T-helper 1 cell treated with Interleukin-12 subunit alpha and Interleukin-12 subunit beta and Interleukin-4 antibody, amounts not matched to agents 30 ng/mL and 1 ng/mL, for 36 hours (primary cell): ENCODE measurements around the gene TSPAN33. TPM values are rescaled to one million over a fixed set of nuclear protein-coding genes. Genes with fewer than 3 reads are reported as not detected.

Source experiments
- intact Hi-C: fragments of 100-400 bp; cut with micrococcal nuclease; formaldehyde crosslinking; loops from one replicate; pipeline ENCODE4 v1.15.1; 2024
- total RNA-seq: library from RNA; stranded (reverse); gene quantifications from 2 replicates; pipeline ENCODE4 v1.2.3, GENCODE V29; 2022

The TSPAN33 gene
- total RNA-seq, 1 donor from 2014 or later, result 7.0 TPM

DNA sequence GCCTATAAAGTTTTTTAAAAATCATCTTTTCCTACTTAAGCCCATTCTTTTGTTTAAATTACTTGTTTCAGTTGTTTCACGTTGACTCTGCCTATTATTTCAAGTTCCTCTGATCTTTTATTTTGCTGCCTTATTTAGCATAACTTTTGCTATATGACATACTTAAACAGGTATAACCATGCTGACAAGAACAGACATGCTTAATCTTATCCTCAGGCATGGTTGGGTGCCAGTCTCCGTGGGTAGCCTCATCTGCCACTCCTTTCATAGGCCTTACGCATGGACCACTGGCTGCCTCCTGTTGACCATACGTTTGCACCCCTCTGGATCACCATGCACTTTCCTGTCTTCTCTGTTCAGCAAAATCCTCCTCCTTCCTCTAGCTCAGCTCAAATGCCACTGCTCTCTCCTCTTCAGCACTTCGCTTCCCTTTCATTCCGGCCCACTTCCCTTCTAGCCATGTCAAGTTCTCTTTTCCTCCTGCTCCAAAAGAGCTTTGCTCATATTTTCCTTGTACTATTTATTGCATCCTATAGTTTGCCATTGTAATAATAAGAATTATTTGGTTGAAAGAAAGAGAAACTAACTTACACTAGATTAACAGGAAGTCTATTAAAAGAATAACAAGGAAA is 10.0 kb upstream of the TSPAN33 start:
- intact Hi-C loops, result no loop called here

DNA sequence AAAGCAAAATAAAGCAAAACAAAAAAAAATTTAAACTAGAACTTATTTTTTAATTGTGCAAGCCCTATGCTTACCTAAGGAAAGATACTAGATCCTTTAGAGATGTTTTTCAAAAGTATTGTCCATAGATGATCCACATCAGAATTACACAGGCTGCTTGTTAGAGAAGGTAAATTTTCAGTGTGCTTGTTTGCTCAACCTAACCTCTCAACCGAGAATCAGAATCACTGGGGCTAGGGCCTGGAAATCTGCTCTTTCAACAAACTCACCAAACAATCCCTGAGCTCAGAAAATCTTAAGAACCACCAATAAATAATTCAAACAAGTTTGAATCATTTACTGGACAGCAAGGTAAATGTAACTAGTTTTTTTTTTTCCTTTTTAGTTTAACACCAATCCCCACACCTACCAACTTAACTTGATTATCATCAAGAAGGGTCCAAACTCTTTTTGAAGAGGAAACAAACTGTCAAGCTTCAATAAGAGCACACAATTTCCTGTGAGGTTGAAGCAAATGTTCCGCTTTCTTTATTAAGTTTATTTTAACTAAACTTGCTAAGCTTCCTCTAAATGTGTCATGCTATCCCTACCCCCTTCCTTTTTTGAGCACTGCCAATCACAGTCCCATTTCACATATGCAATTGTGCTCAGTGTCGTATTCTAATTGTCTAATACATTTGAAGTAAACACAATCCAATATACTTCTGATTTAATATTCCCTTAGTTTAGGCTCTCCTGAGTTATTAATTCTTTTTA is 7.4 kb upstream of the TSPAN33 start:
- intact Hi-C loops, result no loop called here

DNA sequence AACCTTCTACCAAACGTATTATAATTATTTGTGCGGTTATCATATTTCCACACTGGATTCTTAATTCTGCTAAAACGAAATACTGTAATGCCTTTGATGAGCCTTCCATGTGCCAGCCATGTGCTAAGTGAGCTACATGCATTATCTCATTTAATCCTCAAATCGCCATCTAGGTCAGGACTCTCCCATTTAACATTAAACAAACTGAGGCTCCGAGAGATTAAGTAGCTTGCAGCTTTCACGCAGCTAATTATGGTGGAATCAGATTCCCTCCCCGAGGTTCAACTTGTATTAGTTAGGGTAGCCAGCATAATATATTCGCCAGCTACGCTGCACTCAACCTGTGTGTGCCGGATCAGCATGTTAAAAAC is 798 bp upstream of the TSPAN33 start:
- intact Hi-C loops, result loop anchor here (1.0 to 5.0 kb wide), 4 partner anchors 21 to 801 kb away; partner anchors contain the start of genes RBM28 and TNPO3

DNA sequence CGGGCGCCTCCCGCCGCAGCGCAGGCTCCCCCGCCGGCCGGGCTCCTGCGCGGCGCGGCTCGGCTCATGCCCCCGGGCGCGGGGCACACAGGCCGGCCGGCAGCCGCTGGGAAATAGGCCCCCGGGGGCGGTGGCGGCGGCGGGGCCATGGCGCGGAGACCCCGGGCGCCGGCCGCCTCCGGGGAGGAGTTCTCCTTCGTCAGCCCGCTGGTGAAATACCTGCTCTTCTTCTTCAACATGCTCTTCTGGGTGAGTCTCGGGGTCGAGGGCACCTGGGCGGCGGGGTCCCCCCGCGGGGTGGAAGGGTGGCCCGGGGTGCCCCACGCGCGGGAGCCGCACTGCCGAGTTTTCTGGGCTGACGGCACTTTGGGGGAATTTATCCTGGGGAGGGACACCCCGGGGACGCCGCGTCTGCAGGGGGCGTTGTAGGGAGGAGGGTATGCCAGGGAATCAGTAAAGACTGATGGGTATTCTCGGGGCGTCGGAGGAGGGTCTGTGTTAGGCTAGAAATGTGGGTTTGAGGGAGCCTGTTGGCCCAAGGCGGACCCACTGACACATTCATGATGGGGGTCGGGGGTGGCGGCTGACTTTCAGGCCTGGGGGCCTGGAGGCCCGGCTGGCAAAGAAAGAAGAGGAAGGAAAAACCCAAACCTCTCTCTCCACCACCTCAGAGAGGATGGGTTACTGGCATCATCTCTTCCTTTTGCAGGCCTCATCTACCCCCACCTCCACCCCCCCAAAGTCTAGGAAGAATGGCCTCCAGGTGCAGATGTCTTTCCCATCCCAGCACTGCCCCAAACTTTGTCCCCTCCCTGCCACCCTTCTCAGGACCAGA is 544 bp downstream of the TSPAN33 start:
- intact Hi-C loops, result loop anchor here (1.0 to 5.0 kb wide), 4 partner anchors 19 to 803 kb away; partner anchors contain the start of genes RBM28 and TNPO3

DNA sequence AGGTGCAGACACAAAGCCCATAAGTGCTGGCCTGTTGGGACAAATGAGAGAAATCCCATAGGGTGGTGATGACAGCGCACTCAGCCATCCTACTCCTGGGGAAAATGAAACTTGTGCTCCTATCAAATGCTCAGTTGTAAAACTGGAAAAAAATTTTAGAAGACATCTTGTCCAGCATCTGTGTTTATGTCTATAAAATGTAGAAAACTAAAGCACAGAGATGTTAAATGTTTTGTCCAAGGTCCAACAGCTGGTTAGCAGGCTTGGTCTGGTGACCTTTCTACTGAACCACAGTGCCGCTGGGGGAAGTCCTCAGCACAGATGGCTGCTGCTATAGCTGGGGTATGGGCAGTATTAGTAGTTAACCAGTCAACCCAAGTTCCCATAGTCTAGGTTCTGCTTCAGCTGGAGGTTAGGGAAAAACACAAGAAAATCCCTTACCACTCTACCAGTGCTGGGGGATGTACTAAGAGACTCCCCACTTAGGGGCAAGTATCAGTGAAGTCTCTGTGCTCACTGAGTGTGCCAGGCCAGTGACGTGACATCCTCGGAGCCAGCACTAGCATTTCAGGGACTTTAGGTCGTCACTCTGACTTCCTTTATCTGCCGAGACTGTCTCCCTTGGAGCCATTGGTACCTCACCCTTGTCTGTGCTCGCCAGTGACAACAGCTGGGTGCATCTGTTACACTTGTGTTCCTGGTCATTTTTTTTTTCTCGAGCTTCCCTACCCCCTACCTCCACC is 1.9 kb downstream of the TSPAN33 start:
- intact Hi-C loops, result no loop called here

DNA sequence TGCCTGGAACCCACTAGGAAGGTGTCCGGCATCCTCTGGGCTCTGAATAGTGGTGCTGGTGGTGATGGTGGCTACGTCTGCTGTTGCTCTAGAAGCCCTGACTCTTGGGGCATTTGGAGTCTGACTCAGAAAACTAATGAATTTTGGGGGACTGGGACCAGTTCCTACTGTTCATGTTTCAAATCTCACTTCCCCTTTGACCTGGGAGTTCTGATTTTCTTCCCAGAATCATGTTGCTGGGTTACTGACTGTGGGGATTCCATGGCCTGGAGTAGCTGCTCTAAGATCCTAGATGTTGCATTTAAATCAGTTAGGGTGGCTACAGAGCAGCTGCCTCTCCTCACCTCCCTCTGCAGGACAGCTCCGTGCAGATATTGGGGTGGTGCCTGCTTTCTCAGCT is 3.2 kb downstream of the TSPAN33 start:
- intact Hi-C loops, result no loop called here

DNA sequence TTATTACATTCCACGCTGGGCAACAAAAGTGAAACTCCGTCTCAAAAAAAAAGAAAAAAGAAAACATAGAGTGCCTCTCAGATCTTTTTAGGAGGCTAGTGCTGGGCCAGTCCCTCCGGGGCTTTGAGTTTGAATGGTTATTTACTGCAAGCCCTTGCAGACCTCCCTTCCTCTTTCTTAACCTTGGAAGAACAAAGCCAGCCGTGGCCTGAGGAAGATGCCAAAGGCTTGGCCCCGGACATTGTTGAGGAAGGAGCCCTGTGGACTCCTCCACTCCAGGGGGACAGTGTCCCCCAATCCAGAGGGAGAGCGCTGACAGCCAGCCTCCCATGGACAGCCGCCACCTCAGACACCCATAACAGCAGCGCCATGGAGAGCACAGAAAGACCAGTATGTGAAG is 5.0 kb downstream of the TSPAN33 start:
- intact Hi-C loops, result no loop called here

DNA sequence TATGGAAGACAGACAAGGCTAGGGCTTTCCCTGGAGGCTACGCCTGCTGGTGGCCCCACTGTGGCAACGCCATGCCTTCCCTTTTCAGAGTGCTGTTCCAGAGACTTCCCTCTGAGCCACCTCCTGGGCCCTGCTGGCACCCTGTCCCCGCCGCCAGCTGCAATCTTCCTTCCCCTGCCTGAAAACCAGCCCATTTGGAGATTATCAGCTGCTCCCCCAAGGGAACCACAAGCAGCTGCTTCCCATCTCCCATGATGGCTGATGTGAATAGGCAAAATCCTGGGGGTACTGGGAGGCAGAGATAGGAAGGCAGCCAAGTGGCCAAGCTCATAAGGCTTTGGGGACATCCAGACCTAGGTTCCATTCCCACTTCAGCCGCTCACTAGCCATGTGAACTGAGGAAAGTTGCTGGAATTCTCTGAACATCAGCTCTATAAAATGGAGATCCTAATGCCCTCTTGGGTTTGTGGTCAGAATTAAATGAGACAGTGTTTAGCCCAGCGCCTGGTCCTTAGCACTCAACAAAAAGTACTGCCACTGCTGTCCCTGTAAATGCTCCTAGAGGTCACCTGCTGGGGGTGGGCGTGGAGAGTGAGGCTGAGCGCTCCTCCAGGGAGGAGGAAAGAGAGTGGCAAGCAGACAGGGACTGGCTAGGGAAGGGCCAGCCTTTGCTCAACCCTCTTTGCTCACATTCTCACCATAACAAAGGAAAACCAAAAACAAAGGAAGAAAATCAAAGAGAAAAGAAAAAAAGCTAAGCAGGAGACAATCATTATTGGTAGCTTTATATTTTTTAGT is 5.9 kb downstream of the TSPAN33 start:
- intact Hi-C loops, result no loop called here

DNA sequence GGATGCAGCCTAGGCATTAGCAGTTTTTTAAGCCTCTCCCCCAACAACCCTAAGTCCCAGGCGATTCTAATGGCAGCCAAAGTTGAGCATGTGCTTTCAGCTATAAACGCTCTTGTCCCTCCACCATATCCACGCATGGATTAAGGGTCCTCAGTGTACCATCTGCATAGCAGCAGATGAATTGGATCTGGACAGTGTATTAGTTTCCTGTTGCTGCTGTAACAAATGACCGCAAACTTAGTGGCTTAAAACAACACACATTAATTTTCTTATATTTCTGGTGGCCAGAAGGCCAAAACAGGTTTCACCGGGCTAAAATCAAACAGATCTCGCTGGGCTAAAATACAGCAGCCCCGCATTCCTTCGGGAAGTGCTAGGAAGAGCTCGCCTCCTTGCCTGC is 13.1 kb downstream of the TSPAN33 start:
- intact Hi-C loops, result no loop called here

DNA sequence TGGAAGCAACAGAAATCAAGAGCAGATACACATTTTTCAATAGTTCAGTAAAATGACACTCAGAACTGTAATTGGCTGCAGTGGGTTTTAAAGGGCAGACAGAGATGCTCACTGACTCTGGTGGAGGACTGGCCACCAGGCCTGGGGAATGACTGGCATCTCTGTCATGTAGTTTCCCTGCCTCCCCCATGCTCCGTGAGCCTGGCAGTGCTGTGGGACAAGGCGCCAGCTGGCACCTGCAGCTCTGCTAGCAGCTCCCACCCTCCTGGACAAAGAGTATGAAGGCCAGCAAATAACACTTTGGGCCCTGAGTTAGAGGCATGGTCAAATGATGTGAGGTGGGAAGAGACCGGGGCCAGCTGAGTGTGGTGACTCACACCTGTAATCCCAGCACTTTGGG is 15.0 kb downstream of the TSPAN33 start:
- intact Hi-C loops, result no loop called here

DNA sequence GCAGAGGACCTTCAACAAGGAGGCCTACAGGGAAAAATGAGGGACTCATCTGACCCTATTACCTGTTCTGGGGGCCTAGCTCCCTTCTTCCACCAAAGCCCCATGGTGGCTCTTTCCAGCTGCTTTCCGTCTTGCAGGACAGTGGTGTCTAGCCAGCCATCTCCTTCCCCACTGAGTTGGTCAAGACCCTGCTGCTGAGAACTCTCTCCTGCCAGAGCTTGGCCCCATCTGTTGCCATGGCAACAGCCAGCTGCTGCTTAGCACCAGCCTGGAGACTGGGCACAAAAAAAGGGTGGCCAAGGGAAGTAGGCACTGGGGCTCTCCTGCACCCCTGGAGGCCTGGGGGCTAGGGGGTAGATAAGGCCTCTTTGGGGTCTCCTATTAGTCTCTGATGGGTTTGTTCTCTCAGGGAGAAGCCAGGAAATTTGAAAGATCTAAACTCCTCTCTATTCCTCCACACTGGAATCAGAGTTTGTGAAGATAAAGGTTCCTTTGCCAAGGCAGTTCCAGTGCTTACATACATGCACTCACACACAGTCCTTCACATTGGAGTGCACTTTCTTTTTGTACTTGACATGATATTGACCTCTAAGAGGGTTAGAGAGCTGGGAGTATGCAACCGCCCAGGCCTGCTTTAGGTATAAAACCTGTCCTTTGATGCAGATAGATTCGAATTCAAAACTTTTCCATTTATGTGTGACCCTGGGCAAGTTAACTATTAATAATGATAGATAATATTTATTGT is 15.8 kb downstream of the TSPAN33 start:
- intact Hi-C loops, result no loop called here

DNA sequence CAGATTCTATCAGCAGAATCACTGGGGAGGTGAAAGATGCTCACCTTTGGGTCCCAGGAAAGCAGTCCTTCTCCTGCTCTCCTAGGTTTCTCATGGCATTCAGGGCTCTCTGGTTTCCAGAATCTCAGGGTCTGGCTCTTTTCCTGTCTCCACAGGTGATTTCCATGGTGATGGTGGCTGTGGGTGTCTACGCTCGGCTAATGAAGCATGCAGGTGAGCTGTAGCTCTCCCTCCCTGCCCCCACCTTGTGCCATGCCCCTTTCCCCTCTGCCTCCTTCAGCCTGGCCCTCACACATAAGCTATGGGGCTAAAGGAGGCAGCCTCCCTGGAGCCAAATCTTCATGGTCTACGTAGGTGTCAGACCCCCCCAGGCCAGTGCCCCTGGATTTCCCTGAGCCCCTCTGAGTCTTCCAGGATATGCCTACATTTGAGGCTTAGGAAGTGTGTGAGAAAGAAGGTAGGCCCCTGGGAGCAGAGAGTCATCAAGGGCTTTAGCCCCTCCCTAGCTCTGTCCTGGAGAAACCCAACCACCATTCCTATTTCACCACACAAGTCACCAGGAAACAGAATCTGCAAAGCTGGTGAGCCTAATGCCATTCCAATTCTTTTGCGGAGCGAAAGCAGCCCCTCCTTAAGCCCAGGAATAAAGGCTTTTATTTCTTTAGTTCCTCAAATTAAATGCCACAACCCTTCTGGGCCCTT is 17.2 kb downstream of the TSPAN33 start:
- intact Hi-C loops, result no loop called here

DNA sequence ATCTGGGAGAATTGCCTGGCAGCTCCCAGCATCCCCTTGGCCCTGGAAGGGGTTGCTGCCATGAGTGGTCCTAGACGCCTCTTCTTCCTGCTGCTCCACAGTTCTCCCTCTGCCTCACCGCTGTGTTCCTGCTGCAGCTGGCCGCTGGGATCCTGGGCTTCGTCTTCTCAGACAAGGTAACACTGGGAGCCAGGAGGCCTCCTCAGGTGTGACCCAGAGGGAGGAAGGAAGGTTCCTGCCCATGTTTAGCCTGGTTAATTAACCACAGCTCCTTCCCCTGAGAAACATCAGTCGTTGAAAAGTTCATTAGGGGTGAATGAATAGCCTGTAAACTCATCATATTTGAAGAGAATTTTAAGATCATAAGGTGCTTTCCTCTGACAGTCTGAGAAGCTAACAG is 18.2 kb downstream of the TSPAN33 start:
- intact Hi-C loops, result no loop called here

DNA sequence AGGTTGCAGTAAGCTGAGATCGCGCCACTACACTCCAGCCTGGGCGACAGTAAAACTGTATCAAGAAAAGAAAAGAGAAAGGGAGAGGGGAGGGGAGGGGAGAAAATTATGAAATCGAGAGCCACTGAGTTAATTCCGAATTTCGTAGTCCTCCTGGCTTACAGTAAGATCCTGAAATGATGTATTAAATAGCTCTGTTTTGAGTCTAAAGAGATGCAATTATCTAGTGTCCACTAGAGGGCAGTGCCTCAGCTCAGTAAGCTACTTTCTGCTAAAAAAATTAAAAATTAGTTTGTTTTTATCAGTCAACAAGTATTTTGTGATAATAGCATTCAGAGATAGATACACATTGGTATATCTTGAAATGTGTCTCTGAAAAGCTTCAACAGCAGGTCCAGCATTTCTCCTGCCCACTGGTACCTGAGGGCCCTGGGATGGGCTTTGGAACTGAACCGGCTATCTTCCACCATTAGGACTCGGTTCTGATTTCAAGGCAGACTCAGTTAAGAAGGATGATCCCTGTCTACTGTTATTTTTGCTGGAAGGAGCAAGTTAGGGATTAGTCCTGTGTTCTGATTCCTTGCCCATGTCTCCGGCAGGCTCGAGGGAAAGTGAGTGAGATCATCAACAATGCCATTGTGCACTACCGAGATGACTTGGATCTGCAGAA is 19.5 kb downstream of the TSPAN33 start:
- intact Hi-C loops, result loop anchor here (1.0 to 2.0 kb wide), 5 partner anchors 20 to 308 kb away; partner anchors contain the start of gene TSPAN33

DNA sequence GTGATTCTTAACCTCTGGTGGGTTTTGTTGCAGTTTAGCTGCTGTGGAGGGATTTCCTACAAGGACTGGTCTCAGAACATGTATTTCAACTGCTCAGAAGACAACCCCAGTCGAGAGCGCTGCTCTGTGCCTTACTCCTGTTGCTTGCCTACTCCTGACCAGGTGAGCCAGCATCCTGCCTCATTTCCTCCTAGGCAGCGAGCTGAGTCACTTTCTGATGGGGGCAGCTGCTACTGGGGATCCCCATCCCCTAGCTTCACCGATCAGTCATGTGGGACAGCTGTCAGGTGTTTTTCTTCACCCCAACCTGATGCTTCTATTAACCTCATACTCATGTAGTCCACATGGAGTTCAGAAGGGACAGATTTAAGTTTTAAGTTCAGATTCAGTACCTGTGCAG is 22.2 kb downstream of the TSPAN33 start:
- intact Hi-C loops, result no loop called here

DNA sequence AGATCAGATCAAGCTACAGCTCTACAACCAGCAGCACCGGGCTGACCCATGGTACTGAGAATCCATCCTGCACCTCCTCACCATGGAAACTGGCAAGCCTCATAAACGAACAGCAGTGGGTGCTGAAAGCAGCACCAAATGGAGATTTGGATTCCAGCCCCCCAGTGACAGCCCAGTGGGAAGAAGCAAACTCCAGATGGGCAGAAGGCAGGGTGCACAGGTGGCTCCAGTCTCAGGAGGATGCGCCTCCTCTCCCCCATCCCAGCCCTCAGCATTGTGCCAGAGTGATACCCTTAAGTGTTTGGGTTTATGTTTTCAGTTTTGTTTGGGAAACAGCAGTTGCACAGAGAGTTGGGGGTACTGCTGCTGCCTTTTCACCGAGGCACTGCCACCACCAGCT is 23.3 kb downstream of the TSPAN33 start:
- intact Hi-C loops, result no loop called here

DNA sequence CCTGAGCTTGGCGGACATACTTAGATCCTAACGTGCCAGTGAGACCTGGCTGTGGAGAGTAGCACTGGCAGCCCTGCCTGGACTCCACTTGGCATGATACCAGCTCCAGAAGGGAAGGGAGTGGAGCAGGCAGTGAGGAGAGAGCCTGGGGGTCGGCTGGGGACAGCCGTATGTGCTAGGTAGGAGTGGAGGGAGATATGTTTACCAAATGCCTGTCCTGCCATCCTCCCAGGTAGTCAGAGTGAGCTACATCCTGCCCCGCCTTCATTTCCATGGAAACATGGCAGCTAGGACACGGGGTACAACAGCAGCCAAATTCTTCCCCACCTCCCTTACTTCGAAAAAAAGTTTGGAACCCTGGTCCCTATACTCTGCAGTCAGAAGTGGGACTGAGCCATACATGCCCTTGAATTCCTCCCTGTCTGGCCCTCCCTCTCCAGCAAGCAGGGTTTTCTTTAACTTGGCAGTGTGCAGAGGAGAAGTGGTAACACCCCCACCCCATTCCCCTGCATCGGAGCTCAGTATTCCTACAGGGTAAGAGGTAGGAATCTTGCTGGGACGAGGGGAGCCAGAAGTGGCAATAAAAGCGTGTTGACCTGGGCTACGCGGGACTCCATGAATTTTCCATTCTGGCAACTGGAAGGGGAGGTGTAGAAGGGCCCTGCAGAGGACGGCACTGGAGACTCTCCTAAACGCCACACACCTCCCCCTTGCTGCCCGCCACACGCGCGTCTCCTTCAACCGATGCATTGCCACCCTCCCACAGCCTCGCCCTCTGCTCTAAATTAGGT is 23.9 kb downstream of the TSPAN33 start:
- intact Hi-C loops, result no loop called here

DNA sequence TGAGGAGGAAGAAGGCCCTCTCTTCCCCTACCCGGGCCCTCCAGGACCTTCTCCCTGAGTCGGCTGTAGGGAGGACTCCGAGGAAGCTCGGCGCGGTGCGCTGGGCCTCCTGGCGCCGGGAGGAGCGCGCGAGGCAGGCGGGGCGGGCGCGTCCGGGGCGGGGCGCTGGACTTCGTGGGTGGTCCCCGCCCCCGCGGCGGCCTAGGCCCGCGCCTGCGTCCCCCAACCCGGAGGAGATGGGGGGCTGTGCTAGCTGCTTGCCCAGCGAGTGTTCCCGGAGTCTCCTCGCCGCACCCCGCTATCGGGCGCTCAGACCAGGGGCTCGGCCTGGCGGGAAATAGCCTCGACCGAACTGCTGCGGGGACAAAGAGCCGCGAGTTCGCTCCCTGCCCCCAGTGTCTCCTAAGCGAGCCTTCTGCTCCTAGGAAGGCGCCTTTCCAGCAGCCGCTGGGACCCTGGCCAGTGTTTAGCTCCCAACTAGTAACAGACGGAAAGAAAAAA is 24.7 kb downstream of the TSPAN33 start:
- intact Hi-C loops, result no loop called here
